ENCODE results near the gene PRR20G.
"Not testable (repeated sequence)": the region's sequence is repeated elsewhere in the genome, so short reads cannot be mapped to it uniquely, and the experiment has no call there.

Gene PRR20G

GRCh38 chr3:127296959-127297358 lies 9.1 kb upstream of the PRR20G start:
- DNase-seq (ENCODE audit: low read depth), result no peak

DNA sequence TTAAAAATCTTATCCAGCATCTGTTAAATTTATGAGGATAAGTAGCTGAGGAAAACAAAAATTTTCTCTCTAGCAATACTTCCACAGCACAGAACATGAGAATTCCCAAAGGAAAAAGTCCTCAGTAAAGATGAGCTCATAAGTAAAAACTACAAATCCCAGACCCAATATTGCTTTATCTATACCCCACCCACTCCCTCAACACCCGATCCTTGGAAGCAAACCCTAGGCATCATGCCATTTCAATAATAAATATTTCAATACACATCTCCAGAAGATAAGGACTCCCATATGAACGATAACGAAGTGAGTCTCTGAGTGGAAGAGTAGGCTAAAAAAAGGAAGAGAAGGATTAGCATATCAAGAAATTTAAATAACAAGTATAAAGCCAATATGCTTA lies 8.3 kb upstream of the PRR20G start:
- DNase-seq (ENCODE audit: low read depth), result no peak

DNA sequence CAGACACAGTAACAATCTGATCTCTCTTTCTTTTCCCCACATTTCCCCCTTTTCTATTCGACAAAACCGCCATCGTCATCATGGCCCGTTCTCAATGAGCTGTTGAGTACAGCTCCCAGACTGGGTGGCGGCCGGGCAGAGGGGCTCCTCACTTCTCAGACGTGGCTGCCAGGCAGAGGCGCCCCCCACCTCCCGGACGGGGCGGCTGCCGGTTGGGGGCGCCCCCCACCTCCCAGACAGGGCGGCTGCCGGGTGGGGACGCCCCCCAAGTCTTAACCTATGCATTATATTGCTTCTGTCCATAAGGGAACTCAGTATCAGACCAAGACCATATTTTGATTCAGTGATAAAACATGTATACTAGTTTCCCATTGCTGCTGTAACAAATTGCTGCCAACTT lies 5.8 kb upstream of the PRR20G start:
- not testable (repeated sequence) for DNase-seq (ENCODE audit: low read depth)

- DNase-seq (ENCODE audit: low read depth), result no peak
These were observed 3.8 kb upstream of the PRR20G start for GRCh38 chr3:127291611-127292010.

GRCh38 chr3:127291114-127291513 lies 3.3 kb upstream of the PRR20G start:
- DNase-seq (ENCODE audit: low read depth), result no peak

- no peak for DNase-seq (ENCODE audit: low read depth)
These were observed 2.1 kb upstream of the PRR20G start for GRCh38 chr3:127289706-127290575.

GRCh38 chr3:127288921-127289705 lies 1.3 kb upstream of the PRR20G start:
- DNase-seq (ENCODE audit: low read depth), result no peak

DNA sequence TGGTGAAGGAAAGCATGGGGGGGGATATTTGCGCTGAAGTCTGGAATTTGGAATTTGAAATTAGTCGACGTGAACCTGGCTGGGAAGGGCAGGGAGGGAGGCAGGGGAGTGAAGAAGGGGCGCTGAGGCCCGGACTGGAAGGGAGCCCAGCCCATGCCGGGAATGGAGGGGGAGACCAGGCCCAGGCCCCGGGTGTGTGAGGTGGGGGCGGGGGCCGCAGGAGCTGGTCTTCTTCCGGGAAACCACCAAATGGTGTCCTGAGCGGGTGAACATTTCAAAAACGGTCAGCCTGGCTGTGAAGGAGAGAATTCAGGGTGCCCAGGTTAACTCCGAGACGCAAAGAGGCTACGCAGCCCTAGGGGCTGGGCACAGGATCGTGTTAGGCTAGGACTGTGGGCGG lies 497 bp upstream of the PRR20G start:
- DNase-seq (ENCODE audit: low read depth), result no peak

GRCh38 chr3:127286571-127287140 lies 1.2 kb downstream of the PRR20G start:
- DNase-seq (ENCODE audit: low read depth), result no peak

GRCh38 chr3:127284258-127284657 lies 3.6 kb downstream of the PRR20G start:
- DNase-seq (ENCODE audit: low read depth), result no peak

- no peak for DNase-seq (ENCODE audit: low read depth)
These were observed 10.3 kb downstream of the PRR20G start for GRCh38 chr3:127277561-127277960.

- no peak for DNase-seq (ENCODE audit: low read depth)
These were observed 10.9 kb downstream of the PRR20G start for GRCh38 chr3:127276995-127277394.

GRCh38 chr3:127276396-127276795 lies 11.4 kb downstream of the PRR20G start:
- no peak for DNase-seq (ENCODE audit: low read depth)

- no peak for DNase-seq (ENCODE audit: low read depth)
These were observed 12.5 kb downstream of the PRR20G start for GRCh38 chr3:127275287-127275781.

DNA sequence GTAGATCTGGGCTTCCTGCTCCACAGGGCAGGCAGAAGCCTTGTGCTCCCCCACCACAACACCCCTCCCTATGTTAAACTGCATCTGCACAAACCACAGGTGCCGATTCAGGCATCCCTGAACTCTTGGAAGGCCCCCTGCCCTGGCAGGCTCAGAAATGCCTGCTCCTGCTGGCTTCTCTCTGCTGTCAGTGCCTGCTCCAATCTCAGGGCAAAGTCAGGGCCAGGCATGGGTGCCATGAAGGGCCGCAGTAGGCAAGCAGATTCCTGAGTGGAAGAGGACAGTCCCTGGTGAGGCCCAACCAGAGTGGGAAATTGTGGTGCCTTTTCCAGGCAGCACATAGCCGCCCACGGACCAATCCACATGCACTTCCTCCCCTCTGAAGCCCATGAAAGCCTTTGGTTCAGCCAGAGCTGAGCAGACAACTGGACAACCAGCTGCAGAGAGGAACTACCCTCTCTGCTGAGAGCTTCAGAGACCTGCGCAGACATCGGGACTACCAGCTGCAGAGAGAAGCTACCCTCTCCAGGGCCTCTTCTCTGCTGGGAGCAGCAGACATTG lies 13.6 kb downstream of the PRR20G start:
- no peak for DNase-seq (ENCODE audit: low read depth)

GRCh38 chr3:127273206-127273605 lies 14.6 kb downstream of the PRR20G start:
- DNase-seq (ENCODE audit: low read depth), result no peak

- DNase-seq (ENCODE audit: low read depth), result no peak
These were observed 21.7 kb downstream of the PRR20G start for GRCh38 chr3:127266186-127266585.

GRCh38 chr3:127265581-127265981 lies 22.3 kb downstream of the PRR20G start:
- DNase-seq (ENCODE audit: low read depth), result no peak

DNA sequence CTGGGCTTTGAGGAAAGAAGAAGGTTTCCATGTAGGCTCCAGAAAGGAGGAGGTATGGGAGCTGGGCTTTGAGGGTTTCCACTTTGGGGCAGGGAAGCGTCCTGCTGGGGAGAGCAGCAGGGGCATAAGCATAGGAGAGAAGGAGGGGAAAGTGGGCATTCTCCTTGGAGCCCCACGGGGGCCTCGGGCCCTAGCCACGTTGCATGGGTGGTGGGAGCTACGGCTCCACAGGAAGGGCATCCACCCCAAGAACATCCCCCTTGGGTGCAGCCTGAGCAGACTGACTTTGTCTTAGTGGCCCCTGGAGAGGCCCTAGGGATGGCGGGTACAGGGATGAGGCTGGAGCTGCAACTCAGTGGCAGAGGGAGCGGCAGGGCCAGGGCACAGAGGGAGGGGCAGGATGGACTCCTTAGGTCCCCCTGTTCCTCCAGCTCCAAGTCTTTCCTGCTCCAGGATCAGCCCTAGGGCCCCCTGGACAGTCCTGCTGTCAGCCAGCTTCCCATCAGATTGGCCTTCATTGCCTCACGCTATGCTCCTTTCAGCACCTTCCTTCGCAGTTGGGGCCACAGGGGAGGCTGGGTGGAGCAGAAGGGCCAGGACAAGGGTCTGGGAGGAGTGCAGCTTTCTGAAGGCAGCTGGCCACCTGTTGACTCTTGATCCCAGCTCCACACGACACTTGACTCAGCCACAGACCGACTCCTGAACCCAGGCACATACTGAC lies 22.9 kb downstream of the PRR20G start:
- DNase-seq (ENCODE audit: low read depth), result no peak

DNA sequence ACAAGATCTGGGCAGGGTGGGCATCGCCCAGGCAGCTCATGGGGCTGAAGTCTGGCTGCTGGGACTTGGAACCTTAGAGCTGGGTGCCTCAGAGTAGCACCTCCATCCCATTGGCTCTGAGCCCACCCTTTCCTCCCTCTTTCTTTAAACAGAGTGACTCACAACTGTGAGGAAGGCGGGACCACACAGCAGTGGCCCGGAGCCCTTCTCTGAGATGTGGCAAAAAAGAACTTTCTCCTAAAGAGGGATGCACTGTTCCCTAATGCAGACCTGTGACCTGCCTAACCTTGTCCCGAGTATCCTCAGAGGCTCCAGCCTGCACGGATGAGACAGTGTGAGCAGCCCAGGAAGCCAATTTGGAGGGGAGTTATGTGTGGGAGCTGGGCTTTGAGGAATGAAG lies 23.6 kb downstream of the PRR20G start:
- DNase-seq (ENCODE audit: low read depth), result no peak

GRCh38 chr3:127263586-127264231 lies 24.1 kb downstream of the PRR20G start:
- DNase-seq (ENCODE audit: low read depth), result no peak

All from activated T-helper 1 cell treated with Interleukin-2 at 50 U/mL for 16 hours (primary cell).